CD4-positive, alpha-beta T cell treated with Interleukin-6 at 100 ng/mL for 8 hours (primary cell): ENCODE measurements around the gene MYLK4.
"Not testable (repeated sequence)": the region's sequence is repeated elsewhere in the genome, so short reads cannot be mapped to it uniquely, and the experiment has no call there.

Source experiments
- DNase-seq: peaks from one replicate; pipeline ENCODE4 v3.0.0-alpha.2; 2020; ENCODE audit warnings: mixed read lengths, low spot score

MYLK4 gene

GRCh38 chr6:2777249-2777648, 26.5 kb upstream of the MYLK4 start:
- no peak for DNase-seq

GRCh38 chr6:2775003-2775402, 24.3 kb upstream of the MYLK4 start:
- no peak for DNase-seq

- no peak for DNase-seq
Observed at GRCh38 chr6:2773449-2773848, 22.7 kb upstream of the MYLK4 start.

DNA sequence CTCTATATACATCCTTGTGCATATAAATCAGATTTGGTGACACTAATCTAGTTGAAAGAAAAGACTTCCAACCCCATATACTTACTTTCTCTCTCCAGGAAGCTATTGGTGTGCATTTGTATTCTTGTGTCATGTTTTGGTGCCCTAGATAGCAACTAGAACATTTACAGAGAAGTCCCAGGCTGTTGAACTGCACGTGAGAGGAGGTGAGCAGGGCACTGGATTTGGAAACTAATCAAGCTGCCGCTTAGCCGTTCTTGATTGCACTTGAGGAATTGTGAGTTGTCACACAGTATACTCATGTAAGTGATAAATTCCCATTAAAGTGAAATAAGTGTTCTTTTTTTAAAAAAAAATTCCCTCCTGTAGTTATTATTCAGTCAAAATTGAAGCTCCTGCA, 22.1 kb upstream of the MYLK4 start:
- no peak for DNase-seq

DNA sequence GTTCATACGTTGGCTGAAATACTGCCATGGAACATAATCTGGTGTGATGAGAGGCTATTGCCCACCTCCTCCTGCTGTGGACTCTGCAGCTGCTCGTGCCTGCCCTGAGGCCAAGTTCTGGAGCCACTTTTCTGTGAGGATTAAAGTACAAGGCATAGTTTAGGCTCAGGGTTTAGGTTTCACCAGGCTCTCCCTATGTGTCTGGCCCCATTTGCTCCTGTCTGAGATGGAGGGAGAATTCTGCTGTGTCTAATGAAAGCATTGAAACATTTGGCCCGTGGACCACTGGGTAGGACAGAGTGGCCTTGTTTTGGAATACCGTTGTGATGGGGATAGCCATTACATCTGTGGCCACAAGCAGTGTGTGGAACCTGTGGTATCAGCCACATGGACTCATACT, 20.4 kb upstream of the MYLK4 start:
- DNase-seq = no peak

DNA sequence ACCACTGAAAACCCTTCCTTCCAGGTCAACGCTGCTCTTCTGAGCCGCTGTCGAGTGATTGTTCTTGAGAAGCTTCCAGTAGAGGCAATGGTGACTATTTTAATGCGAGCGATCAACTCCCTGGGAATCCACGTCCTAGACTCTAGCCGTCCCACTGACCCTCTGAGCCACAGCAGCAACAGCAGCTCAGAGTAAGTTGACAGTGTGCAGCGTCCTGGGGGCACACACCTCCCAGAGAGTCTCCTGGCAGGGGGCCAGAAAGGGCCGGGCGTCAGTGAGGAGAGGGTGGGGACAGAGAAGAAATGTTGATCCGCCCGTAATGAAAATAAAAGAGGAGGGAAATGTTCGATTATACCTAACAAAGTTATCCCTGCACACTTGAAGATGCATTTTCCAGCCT, 19.4 kb upstream of the MYLK4 start:
- no peak for DNase-seq

GRCh38 chr6:2768696-2769095, 18.0 kb upstream of the MYLK4 start:
- no peak for DNase-seq

DNA sequence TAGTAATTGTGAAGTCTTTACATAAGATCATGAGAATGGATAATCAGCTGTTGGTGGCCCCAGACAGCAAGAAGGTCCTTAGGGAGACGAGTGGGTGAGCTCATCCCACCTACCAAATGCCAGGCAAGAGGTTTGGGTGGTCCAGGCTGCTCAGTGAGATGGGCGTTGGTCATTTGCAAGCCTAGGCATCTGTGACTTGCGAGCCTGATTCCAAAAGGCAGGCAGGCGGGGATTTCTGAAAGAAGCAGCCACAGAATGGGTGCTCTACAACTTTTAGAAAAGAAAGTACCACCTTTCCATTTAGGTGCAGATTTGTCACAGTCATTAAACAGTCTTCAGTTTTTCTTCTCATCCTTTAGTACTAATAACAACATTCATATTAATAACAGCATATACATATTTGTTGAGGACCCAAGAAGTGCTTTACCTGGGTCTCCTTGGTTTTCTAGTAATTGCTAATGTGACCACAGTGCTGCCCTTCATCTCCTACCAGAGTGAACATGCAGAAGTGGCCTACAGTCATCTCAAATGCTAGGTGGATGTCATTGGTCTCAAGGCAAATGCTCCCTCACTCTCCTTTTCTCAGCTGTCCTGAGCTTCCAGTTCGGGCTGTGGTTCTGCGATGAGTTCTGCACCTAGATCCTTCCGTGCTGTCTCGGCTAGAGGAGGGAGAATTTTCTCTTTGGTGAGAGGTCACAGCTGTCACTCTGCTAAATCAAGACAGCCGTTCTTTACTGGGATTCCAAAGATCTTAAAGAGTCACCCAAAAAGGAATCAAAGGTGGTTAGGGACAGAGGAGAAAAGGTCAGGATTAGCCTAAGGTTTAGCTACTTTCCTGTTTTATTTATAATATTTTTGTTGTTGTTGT, 17.2 kb upstream of the MYLK4 start:
- no peak for DNase-seq

DNA sequence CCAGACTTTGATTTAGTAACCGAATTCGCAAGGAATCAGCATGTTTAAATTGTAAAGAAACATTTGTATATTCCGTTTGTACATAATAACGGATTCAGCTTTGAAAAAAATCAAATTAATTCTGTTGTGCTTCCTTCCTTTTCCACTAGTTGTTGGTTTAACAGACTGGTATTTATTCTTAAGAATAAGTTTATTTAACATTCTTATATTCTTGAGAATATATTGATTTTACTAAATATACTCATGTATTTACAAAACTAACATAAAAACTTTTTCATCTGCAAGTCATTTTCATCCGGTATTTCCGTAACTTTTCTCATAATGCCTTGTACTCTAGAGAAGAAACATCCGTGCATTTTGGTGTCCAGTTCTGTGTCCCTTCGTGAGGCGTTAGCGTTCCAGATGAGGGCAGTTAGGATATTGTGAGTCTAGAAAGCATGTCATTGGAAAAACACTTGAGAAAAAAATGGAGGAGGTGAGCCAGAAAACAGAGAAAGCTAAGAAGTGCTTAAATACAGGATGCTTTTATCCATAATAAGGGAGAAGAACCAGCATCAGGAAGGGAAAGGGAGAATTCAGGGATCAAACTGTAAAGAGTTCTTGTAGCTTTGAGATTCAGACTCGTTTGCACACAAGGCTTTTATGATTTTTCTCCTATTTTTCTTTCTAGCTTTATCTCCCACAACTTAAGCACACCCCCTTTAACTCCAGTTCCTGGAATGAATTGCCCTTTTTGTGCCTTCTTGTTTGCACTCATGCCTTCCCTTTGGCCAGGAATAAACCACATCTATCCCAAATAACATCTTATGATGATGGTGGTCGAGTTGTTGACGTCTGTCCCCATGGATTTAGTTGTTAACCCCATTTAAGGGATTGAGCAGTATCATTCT, 16.3 kb upstream of the MYLK4 start:
- no peak for DNase-seq

- no peak for DNase-seq
Observed at GRCh38 chr6:2765896-2766766, 15.4 kb upstream of the MYLK4 start.

DNA sequence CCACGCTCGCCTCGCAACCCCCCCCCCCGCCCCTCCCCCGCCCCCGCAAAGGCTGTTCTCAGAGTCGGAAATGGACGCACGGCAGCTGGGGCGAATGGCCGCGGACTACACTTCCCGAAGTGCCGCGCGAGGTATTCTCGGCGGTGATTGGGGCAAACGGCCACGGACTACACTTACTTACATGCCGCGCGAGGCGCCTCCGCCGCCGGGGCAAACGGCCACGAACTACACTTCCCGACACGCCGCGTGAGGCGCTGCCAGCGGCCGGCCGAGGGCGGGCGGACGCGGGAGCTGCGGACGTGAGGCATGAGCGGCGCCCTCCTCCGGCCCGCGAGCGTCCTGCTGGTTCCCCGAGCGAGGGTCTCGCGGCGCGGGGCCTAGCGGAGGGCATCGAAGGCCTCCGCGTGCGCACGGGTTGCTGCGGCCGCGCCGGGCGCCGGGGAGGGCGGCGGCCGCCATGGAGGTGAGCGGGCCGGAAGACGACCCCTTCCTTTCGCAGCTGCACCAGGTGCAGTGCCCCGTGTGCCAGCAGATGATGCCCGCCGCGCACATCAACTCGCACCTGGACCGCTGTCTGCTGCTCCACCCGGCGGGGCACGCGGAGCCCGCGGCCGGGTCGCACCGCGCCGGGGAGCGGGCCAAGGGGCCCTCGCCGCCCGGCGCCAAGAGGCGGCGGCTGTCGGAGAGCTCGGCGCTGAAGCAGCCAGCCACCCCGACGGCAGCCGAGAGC, 14.6 kb upstream of the MYLK4 start, which contains the start of gene WRNIP1:
TSS of gene WRNIP1 (plus strand) at position 228 of the 730 bp plus-strand sequence. CDS start at position 458, 230 bp downstream.
- DNase-seq = peak; percentile 98

DNA sequence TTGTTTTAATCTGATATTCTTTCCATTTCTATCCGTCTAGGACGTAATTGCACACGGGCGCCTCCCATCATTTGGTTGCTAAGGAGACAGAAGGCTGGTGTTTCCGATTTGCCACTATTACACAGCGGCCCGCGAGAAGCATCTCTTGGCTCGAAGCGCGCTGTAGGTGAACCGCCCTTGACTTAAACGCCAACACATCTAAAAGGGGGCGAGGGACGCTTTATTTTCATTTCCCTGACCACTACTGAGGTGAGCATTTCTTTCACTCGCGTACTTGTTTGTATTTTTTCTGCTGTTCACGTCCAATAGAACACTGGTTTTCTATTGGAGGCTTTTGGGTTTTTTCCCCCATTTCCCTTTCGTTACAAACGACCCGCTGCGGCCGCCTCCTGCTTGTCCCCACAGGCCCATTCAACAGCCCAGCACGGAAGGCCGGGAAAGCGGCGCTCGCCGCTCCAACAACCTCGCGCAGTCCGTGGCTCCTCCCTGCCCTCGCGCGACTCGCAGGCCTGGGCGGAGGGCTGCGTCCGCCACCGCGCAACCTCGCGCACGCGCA, 14.0 kb upstream of the MYLK4 start:
- peak; percentile 55 for DNase-seq

DNA sequence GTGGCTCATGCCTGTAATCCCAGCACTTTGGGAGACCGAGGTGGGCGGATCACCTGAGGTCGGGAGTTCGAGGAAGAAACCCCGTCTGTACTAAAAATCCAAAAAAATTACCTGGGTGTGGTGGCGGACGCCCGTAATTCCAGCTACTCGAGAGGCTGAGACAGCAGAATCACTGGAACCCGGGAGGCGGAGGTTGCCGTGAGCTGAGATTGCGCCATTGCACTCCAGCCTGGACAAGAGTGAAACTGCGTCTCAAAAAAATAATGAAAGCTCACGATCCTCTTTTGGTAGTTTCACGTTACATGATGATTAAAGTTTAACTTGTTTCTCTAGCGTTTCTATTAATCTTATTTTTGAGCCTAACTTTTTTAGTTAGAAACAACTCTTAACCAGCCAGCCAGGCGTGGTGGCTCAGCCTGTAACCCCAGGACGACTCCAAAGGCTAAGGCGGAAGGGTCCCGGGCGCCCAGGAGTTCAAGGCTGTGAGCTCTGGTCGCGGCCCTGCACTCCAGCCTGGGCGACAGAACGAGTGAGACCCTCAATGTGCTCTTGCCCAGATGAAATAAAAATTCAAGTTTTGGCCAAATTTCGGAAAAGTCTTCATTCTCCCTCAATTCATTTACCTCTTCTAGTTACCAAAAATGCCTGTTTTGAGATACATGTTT, 13.3 kb upstream of the MYLK4 start:
- DNase-seq = no peak

- no peak for DNase-seq
Observed at GRCh38 chr6:2763345-2763841, 12.7 kb upstream of the MYLK4 start.

- not testable (repeated sequence) for DNase-seq
Observed at GRCh38 chr6:2762868-2763267, 12.1 kb upstream of the MYLK4 start.

DNA sequence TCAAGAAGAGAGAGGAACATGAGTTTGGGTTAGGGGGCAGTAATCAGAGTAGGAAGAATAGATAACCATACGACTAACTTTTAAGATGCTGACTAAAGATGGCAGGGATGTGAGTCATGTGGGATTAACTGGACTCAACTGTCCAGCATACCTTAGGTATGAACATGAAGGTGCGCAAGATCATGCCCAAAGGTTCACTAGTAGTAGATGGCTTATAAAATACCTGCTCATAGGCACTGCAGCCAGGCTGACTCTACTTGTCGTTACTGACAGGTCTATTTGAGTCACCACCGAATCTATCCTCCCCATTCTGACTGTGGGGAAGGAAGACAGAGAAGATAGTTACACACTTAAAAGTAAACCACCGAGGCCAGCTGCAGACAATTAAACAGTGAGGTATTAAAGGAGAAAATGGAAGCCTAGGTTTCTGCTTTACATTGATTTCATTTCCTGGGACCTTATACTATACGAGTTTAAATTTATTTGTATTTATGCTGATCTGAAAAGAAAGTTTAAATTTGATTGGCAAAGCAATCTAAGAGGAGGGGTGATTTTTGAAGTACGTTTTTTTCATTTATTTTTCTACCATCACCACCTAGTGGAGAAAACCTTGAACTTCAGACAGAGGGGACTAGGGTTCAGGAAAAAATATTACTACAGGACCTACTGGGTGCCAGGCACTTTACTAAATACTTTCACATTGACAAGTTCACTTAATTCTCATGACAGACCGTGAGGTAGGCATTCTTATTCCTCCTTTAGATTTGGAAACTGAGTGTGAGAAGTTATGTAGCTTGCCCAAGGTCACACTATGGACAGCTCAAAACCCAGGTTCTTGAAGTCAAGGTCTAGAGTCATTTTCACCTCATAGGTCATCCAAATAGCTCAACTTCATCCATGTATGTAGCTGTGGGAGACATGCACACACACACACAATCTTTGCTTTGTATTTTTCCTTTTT, 10.4 kb upstream of the MYLK4 start:
- peak; percentile 26 for DNase-seq

GRCh38 chr6:2758980-2759379, 8.3 kb upstream of the MYLK4 start:
- no peak for DNase-seq

- no peak for DNase-seq
Observed at GRCh38 chr6:2756687-2757224, 6.0 kb upstream of the MYLK4 start.

- DNase-seq = no peak
Observed at GRCh38 chr6:2756241-2756640, 5.5 kb upstream of the MYLK4 start.
